Measurements from ENCODE around the gene SLAMF1.

GRCh38 chr1:160647329-160647720 is 481 bp upstream of the SLAMF1 start:
- no peak for TF ChIP-seq GATA2 (IDR thresholded peaks at IDR 0.05; ENCODE audit: low read depth, low read length)
- TF ChIP-seq GATA3 (IDR thresholded peaks at IDR 0.05; ENCODE audit: low read depth, low read length): no peak
